K562 (cell line): ENCODE measurements around the gene PYY. TPM values are rescaled to one million over a fixed set of nuclear protein-coding genes. Genes with fewer than 3 reads are reported as not detected.

ENCODE experiments used
- CHAMP1 ChIP-seq: fragments of 450-650 bp; IDR thresholded peaks from 2 replicates; pipeline ENCODE4 v1.6.1; 2016; ENCODE audit warnings: mild to moderate bottlenecking
- KAT8 ChIP-seq: fragments of 450-650 bp; IDR thresholded peaks from 2 replicates; pipeline ENCODE4 v1.6.1; 2016; ENCODE audit warnings: low read depth, mild to moderate bottlenecking
- MAFF ChIP-seq: IDR thresholded peaks from 2 replicates; pipeline ENCODE4 v1.6.1; 2012; ENCODE audit warnings: low read length, improper control_type of control experiment
- MEF2D ChIP-seq: conservative IDR thresholded peaks from 2 replicates; pipeline ENCODE4 v1.6.1; 2016; ENCODE audit warnings: low read depth, missing genetic modification characterization, missing compliant biosample characterization
- RBM15 ChIP-seq: fragments of 200-400 bp; formaldehyde crosslinking; IDR thresholded peaks from 2 replicates; pipeline ENCODE4 v1.6.1; 2018; ENCODE audit warnings: mild to moderate bottlenecking, low read length, moderate library complexity; ENCODE audit not compliant: insufficient read depth
- SAFB ChIP-seq: fragments of 200-400 bp; formaldehyde crosslinking; IDR thresholded peaks from 2 replicates; pipeline ENCODE4 v1.6.1; 2017; ENCODE audit warnings: low read depth, low read length, borderline replicate concordance
- SRSF3 ChIP-seq: fragments of 200-400 bp; formaldehyde crosslinking; IDR thresholded peaks from 2 replicates; pipeline ENCODE4 v1.6.1; 2016; ENCODE audit warnings: mild to moderate bottlenecking, low read length, moderate library complexity; ENCODE audit not compliant: insufficient read depth
- TCF3 ChIP-seq: sonication (generic); formaldehyde crosslinking; IDR thresholded peaks from 2 replicates; pipeline ENCODE4 v1.4.0; 2020; ENCODE audit warnings: mild to moderate bottlenecking, missing genetic modification reagents
- ZNF239 ChIP-seq: fragments of 250-450 bp; sonication (Bioruptor Pico); IDR thresholded peaks from 2 replicates; pipeline ENCODE4 v1.4.0; 2020; ENCODE audit warnings: mild to moderate bottlenecking
- polyA plus RNA-seq, 8 experiments: library from polyadenylated mRNA; depleted of rRNA in 4 of 8; stranded (reverse) in 5 of 8; unstranded in 3 of 8; fragments of >200 nt; fragmentation: Nextera tagmentation in 2 of 8; fragmentation: Illumina TruSeq in 1 of 8; extraction: Ambion mirVana in 2 of 8; extraction: Trizol in 1 of 8; gene quantifications; 2 replicates each; pipeline versions ENCODE4 v1.2.1 to v1.2.3, GENCODE V29; 2011 to 2014; ENCODE audit warnings: inconsistent platforms in 1 of 8, missing spikeins in 1 of 8
- total RNA-seq, 7 experiments: library from RNA; depleted of rRNA in 6 of 7; stranded (reverse); fragments of >200 nt in 6 of 7; fragmentation: Illumina TruSeq in 2 of 7; extraction: Trizol in 2 of 7; gene quantifications; 2 replicates each; pipeline versions ENCODE4 v1.2.1 to v1.2.3, GENCODE V29; 2011 to 2021; ENCODE audit warnings: low replicate concordance in 1 of 7
- TF ChIP-seq, protein P1 (sequence below): sonication (generic); formaldehyde crosslinking; IDR thresholded peaks from 2 replicates; pipeline ENCODE4 v1.8.1; 2023; ENCODE audit warnings: mild to moderate bottlenecking, missing genetic modification reagents
- TF ChIP-seq, protein P2 (sequence below), 2 experiments: fragments of 450-650 bp; formaldehyde crosslinking in 1 of 2; IDR thresholded peaks; 2 replicates each; pipeline versions ENCODE4 v1.4.0 to v1.6.1; 2014 to 2020; ENCODE audit warnings: mild to moderate bottlenecking in 2 of 2, borderline replicate concordance in 1 of 2, low read depth in 1 of 2

Gene PYY
- total and polyA plus RNA-seq, 9 of the 15 experiments (the other 6 are each of a cell fraction or from before 2014, with no cell fraction given) = not detected

- TF ChIP-seq, protein P1, sequence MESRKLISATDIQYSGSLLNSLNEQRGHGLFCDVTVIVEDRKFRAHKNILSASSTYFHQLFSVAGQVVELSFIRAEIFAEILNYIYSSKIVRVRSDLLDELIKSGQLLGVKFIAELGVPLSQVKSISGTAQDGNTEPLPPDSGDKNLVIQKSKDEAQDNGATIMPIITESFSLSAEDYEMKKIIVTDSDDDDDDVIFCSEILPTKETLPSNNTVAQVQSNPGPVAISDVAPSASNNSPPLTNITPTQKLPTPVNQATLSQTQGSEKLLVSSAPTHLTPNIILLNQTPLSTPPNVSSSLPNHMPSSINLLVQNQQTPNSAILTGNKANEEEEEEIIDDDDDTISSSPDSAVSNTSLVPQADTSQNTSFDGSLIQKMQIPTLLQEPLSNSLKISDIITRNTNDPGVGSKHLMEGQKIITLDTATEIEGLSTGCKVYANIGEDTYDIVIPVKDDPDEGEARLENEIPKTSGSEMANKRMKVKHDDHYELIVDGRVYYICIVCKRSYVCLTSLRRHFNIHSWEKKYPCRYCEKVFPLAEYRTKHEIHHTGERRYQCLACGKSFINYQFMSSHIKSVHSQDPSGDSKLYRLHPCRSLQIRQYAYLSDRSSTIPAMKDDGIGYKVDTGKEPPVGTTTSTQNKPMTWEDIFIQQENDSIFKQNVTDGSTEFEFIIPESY (CRISPR knock-in tag) = no peak
- peak; percentile 77 for TF ChIP-seq TCF3 (CRISPR knock-in tag)
- TF ChIP-seq KAT8 = no peak
- no peak for TF ChIP-seq MEF2D (tag)
- TF ChIP-seq RBM15 = no peak
- TF ChIP-seq MAFF = no peak
- no peak for TF ChIP-seq SRSF3
- TF ChIP-seq, protein P2, sequence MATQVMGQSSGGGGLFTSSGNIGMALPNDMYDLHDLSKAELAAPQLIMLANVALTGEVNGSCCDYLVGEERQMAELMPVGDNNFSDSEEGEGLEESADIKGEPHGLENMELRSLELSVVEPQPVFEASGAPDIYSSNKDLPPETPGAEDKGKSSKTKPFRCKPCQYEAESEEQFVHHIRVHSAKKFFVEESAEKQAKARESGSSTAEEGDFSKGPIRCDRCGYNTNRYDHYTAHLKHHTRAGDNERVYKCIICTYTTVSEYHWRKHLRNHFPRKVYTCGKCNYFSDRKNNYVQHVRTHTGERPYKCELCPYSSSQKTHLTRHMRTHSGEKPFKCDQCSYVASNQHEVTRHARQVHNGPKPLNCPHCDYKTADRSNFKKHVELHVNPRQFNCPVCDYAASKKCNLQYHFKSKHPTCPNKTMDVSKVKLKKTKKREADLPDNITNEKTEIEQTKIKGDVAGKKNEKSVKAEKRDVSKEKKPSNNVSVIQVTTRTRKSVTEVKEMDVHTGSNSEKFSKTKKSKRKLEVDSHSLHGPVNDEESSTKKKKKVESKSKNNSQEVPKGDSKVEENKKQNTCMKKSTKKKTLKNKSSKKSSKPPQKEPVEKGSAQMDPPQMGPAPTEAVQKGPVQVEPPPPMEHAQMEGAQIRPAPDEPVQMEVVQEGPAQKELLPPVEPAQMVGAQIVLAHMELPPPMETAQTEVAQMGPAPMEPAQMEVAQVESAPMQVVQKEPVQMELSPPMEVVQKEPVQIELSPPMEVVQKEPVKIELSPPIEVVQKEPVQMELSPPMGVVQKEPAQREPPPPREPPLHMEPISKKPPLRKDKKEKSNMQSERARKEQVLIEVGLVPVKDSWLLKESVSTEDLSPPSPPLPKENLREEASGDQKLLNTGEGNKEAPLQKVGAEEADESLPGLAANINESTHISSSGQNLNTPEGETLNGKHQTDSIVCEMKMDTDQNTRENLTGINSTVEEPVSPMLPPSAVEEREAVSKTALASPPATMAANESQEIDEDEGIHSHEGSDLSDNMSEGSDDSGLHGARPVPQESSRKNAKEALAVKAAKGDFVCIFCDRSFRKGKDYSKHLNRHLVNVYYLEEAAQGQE (IDR thresholded peaks at IDR 0.05; ENCODE audit: borderline replicate concordance) = no peak; the same call in 1 of the 2 replicates
- TF ChIP-seq, protein P2 (CRISPR knock-in tag; IDR thresholded peaks at IDR 0.05; ENCODE audit: low read depth) = no peak
- TF ChIP-seq ZNF239 (CRISPR knock-in tag) = no peak
- TF ChIP-seq SAFB = peak; percentile 60; the same call in 1 of the 2 replicates
- TF ChIP-seq CHAMP1 = no peak
These were observed 30.0 kb upstream of the PYY start (continued) for GRCh38 chr17:43983515-43984411.
